ENCODE measurements around the gene TMC1.

Gene TMC1

GRCh38 chr9:72743836-72744235, 222.4 kb downstream of the TMC1 start:
- no peaks in the 10 kb centered on the region for H3K9me3 ChIP-seq (ENCODE audit: control insufficient read depth, insufficient read depth, low read length)
- no peaks in the 10 kb centered on the region for H3K79me2 ChIP-seq (ENCODE audit: control insufficient read depth, low read length)
- no peaks in the 10 kb centered on the region for H3K36me3 ChIP-seq (ENCODE audit: control insufficient read depth, low read length)
- H3K27me3 ChIP-seq (ENCODE audit: control insufficient read depth, low read length): no peaks in the 10 kb centered on the region
- no peak overlapping the region for H3K4me3 ChIP-seq (ENCODE audit: low read length)
- no peaks in the 10 kb centered on the region for H3F3A ChIP-seq (ENCODE audit: control insufficient read depth, insufficient read depth)
- no peaks in the 10 kb centered on the region for H3K4me1 ChIP-seq (ENCODE audit: control insufficient read depth, low read length)
- TF ChIP-seq CTCF (IDR thresholded peaks at IDR 0.05; ENCODE audit: low read depth, low read length, poor library complexity, severe bottlenecking) (no peak), EZH2phosphoT487 (IDR thresholded peaks at IDR 0.05; ENCODE audit: borderline replicate concordance, low read length) (no peak)
- no peak overlapping the region for H3K27ac ChIP-seq (ENCODE audit: low read depth, low read length)
- H3K4me2 ChIP-seq (ENCODE audit: low read length): no peak overlapping the region
- H3K9me2 ChIP-seq (replicated peaks; ENCODE audit: control insufficient read depth, low read length): no peaks in the 10 kb centered on the region
- no peaks in the 10 kb centered on the region for H4K20me1 ChIP-seq (ENCODE audit: control insufficient read depth, insufficient read depth, low read depth, low read length)

- Histone ChIP-seq H3K36me3 (ENCODE audit: control insufficient read depth, low read length) (no peaks in the 10 kb centered on the region), H3F3A (ENCODE audit: control insufficient read depth, insufficient read depth) (no peaks in the 10 kb centered on the region), H3K27ac (ENCODE audit: low read depth, low read length) (no peak overlapping the region), H3K27me3 (ENCODE audit: control insufficient read depth, low read length) (no peaks in the 10 kb centered on the region), H3K79me2 (ENCODE audit: control insufficient read depth, low read length) (no peaks in the 10 kb centered on the region), H4K20me1 (ENCODE audit: control insufficient read depth, insufficient read depth, low read depth, low read length) (no peaks in the 10 kb centered on the region), H3K4me2 (ENCODE audit: low read length) (no peak overlapping the region), H3K9me3 (ENCODE audit: control insufficient read depth, insufficient read depth, low read length) (no peaks in the 10 kb centered on the region), H3K9me2 (replicated peaks; ENCODE audit: control insufficient read depth, low read length) (no peaks in the 10 kb centered on the region), H3K4me1 (ENCODE audit: control insufficient read depth, low read length) (no peaks in the 10 kb centered on the region), H3K4me3 (ENCODE audit: low read length) (no peak overlapping the region)
- TF ChIP-seq CTCF (IDR thresholded peaks at IDR 0.05; ENCODE audit: low read depth, low read length, poor library complexity, severe bottlenecking): no peak
- TF ChIP-seq EZH2phosphoT487 (IDR thresholded peaks at IDR 0.05; ENCODE audit: borderline replicate concordance, low read length): no peak
Measured at GRCh38 chr9:72749276-72749675, 227.9 kb downstream of the TMC1 start.

- Histone ChIP-seq H3F3A (ENCODE audit: control insufficient read depth, insufficient read depth) (no peaks in the 10 kb centered on the region), H3K79me2 (ENCODE audit: control insufficient read depth, low read length) (no peaks in the 10 kb centered on the region), H3K9me3 (ENCODE audit: control insufficient read depth, insufficient read depth, low read length) (no peaks in the 10 kb centered on the region), H3K36me3 (ENCODE audit: control insufficient read depth, low read length) (no peaks in the 10 kb centered on the region), H3K9me2 (replicated peaks; ENCODE audit: control insufficient read depth, low read length) (no peaks in the 10 kb centered on the region), H3K4me1 (ENCODE audit: control insufficient read depth, low read length) (no peaks in the 10 kb centered on the region), H3K27ac (ENCODE audit: low read depth, low read length) (no peak overlapping the region), H3K4me2 (ENCODE audit: low read length) (no peak overlapping the region), H3K27me3 (ENCODE audit: control insufficient read depth, low read length) (no peaks in the 10 kb centered on the region), H4K20me1 (ENCODE audit: control insufficient read depth, insufficient read depth, low read depth, low read length) (no peaks in the 10 kb centered on the region), H3K4me3 (ENCODE audit: low read length) (no peak overlapping the region)
- TF ChIP-seq EZH2phosphoT487 (IDR thresholded peaks at IDR 0.05; ENCODE audit: borderline replicate concordance, low read length) (no peak), CTCF (IDR thresholded peaks at IDR 0.05; ENCODE audit: low read depth, low read length, poor library complexity, severe bottlenecking) (no peak)
Measured at GRCh38 chr9:72751541-72751940, 230.1 kb downstream of the TMC1 start.
